Nephron progenitor cell (in vitro differentiated cells): ENCODE data around the gene SMPD3.
A peak's percentile ranks its signal among the peaks of the same experiment; 100 is the strongest.

Experiments used
- DNase-seq: peaks from one replicate; pipeline ENCODE4 v3.0.0; 2021
- H3K27ac Mint-ChIP-seq: 2 replicates; pipeline ENCODE4 v1.8.0; 2021; ENCODE audit warnings: mild to moderate bottlenecking, moderate library complexity, mixed read lengths
- H3K27me3 Mint-ChIP-seq: 2 replicates; pipeline ENCODE4 v1.8.0; 2021; ENCODE audit warnings: mild to moderate bottlenecking, low read depth, mixed read lengths; ENCODE audit not compliant: poor library complexity
- H3K36me3 Mint-ChIP-seq: 2 replicates; pipeline ENCODE4 v1.8.0; 2021; ENCODE audit warnings: low read depth, mixed read lengths
- H3K4me1 Mint-ChIP-seq: 2 replicates; pipeline ENCODE4 v1.8.0; 2021; ENCODE audit warnings: mixed read lengths
- H3K4me3 Mint-ChIP-seq: 2 replicates; pipeline ENCODE4 v1.8.0; 2021; ENCODE audit warnings: mild to moderate bottlenecking, moderate library complexity, mixed read lengths
- H3K9me3 Mint-ChIP-seq: 2 replicates; pipeline ENCODE4 v1.8.0; 2021; ENCODE audit warnings: mild to moderate bottlenecking, moderate library complexity, mixed read lengths
- CTCF ChIP-seq: fragments of 200-600 bp; sonication (generic); IDR thresholded peaks from 2 replicates; pipeline ENCODE4 v1.5.0; 2021; ENCODE audit warnings: antibody characterized with exemption

The SMPD3 gene

GRCh38 chr16:68486502-68487202, 38.3 kb upstream of the SMPD3 start:
- Mint-ChIP-seq H3K4me1 (peaks cover 57% of the 10 kb centered on the region), H3K36me3 (no peaks in the 10 kb centered on the region), H3K9me3 (peaks cover 5% of the 10 kb centered on the region), H3K27me3 (no peaks in the 10 kb centered on the region), H3K27ac (peak overlapping the region; percentile 31), H3K4me3 (peak overlapping the region; percentile 2)
- no peak for DNase-seq
- no peak for TF ChIP-seq CTCF

DNA sequence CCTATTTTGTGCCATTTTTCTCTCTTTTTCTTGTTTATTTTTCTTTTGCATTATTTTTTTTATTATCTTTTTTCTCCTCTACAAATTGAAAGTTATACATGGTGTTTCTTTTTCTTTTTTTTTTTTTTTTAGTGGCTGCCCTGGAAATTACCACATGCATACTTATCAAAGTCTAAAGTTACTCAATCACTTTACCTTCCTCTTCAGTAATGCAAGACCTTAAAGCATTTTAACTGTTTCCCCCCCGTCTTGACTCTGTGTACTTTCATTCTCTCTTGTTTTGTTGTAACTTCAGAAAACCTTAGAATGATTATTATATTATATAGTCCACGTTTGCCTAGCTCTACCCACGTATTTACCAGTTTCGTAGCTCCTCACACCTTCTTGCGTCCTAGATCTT, 33.3 kb upstream of the SMPD3 start:
- peaks cover 17% of the 10 kb centered on the region for H3K4me1 Mint-ChIP-seq
- DNase-seq = no peak
- H3K27me3 Mint-ChIP-seq = peaks cover 4% of the 10 kb centered on the region
- H3K9me3 Mint-ChIP-seq = peaks cover 14% of the 10 kb centered on the region
- no peaks in the 10 kb centered on the region for H3K36me3 Mint-ChIP-seq
- no peak overlapping the region for H3K27ac Mint-ChIP-seq
- no peak for TF ChIP-seq CTCF
- no peak overlapping the region for H3K4me3 Mint-ChIP-seq

GRCh38 chr16:68480084-68480995, 32.0 kb upstream of the SMPD3 start:
- H3K27me3 Mint-ChIP-seq = peaks cover 4% of the 10 kb centered on the region
- H3K9me3 Mint-ChIP-seq = peaks cover 14% of the 10 kb centered on the region
- no peak for TF ChIP-seq CTCF
- H3K36me3 Mint-ChIP-seq = no peaks in the 10 kb centered on the region
- H3K4me1 Mint-ChIP-seq = peaks cover 6% of the 10 kb centered on the region
- no peak overlapping the region for H3K27ac Mint-ChIP-seq
- H3K4me3 Mint-ChIP-seq = no peak overlapping the region
- DNase-seq = no peak

DNA sequence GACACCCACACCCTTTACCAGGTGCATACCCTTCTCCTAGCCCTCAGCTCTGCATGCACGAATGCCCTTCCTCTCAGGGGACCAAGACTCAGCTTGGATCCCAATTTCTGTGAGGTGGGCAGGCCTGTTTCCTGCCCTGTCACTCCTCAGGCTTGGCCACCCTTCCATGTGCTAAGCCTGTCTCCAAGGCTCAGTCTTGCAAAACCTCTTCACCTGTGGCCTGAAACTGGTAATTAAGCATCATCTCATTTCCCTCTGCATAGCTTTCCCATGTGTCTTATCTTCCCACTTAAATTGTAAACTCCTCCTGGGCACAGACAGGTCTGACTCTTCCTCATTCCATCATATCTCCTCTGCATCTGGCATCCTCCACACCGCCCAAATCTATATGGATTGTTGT, 31.0 kb upstream of the SMPD3 start:
- Mint-ChIP-seq H3K27ac (peak overlapping the region; percentile 5), H3K4me1 (peaks cover 6% of the 10 kb centered on the region), H3K27me3 (peaks cover 4% of the 10 kb centered on the region), H3K9me3 (peaks cover 14% of the 10 kb centered on the region), H3K36me3 (no peaks in the 10 kb centered on the region), H3K4me3 (no peak overlapping the region)
- no peak for DNase-seq
- no peak for TF ChIP-seq CTCF

- Mint-ChIP-seq H3K4me1 (peaks cover 7% of the 10 kb centered on the region), H3K27ac (no peak overlapping the region)
- TF ChIP-seq CTCF = no peak
These were observed 30.4 kb upstream of the SMPD3 start for GRCh38 chr16:68478526-68479250.

More at GRCh38 chr16:68478526-68479250, 30.4 kb upstream of the SMPD3 start:
- Mint-ChIP-seq H3K9me3 (peaks cover 14% of the 10 kb centered on the region), H3K36me3 (no peaks in the 10 kb centered on the region), H3K4me3 (no peak overlapping the region), H3K27me3 (peaks cover 4% of the 10 kb centered on the region)
- no peak for DNase-seq
